B cell (primary cell): Measurements from ENCODE around the gene BPIFB1. TPM values are rescaled to one million over a fixed set of nuclear protein-coding genes. Genes with fewer than 3 reads are reported as not detected.

Experiments used
- ATAC-seq: fragments of 200-7000 bp; cut with Tn5 transposase; one replicate; pipeline ENCODE4 v1.10.0; 2021; ENCODE audit warnings: low read depth, mild to moderate bottlenecking, moderate number of reproducible peaks, moderate library complexity
- CTCF ChIA-PET: fragments of 350-600 bp; sonication (Branson Sonifier 250); formaldehyde crosslinking; loops from one replicate; lab custom pipeline; 2021; ENCODE audit warnings: antibody characterized with exemption, inconsistent platforms; lab: Charles Lee
- POLR2A ChIA-PET: fragments of 350-600 bp; sonication (Branson Sonifier 250); formaldehyde crosslinking; loops from one replicate; lab custom pipeline; 2021; ENCODE audit warnings: antibody characterized with exemption; lab: Charles Lee
- DNase-seq: peaks from one replicate; pipeline ENCODE4 v3.0.0; 2013
- H2AFZ ChIP-seq: 2 replicates; pipeline ENCODE4 v1.6.1; 2012; ENCODE audit warnings: mild to moderate bottlenecking, low read depth, low read length; ENCODE audit not compliant: insufficient read depth, poor library complexity, severe bottlenecking
- H3K27ac ChIP-seq, 2 donors: 1 replicate in 1 of 2; 2 replicates in 1 of 2; pipeline ENCODE4 v1.5.1; 2012 to 2013; ENCODE audit warnings: low read length in 2 of 2, mild to moderate bottlenecking in 2 of 2, moderate library complexity in 1 of 2
- H3K27me3 ChIP-seq, 4 experiments: fragments of 200-600 bp in 1 of 4; sonication (generic) in 1 of 4; replicated peaks in 1 of 4; 1 replicate in 2 of 4; 2 replicates in 2 of 4; pipeline versions ENCODE4 v1.6.1 to v1.7.0; 2013 to 2016; ENCODE audit warnings: low read length in 3 of 4, mild to moderate bottlenecking in 2 of 4, mixed read lengths in 1 of 4, moderate library complexity in 1 of 4; ENCODE audit not compliant: insufficient read depth in 4 of 4, control insufficient read depth in 3 of 4; ENCODE audit errors: control extremely low read depth in 1 of 4
- H3K36me3 ChIP-seq, 2 experiments: replicated peaks in 1 of 2; 1 replicate in 1 of 2; 2 replicates in 1 of 2; pipeline versions ENCODE4 v1.6.1 to v1.7.1; 2013; ENCODE audit warnings: low read length in 1 of 2; ENCODE audit not compliant: insufficient read depth in 2 of 2, control insufficient read depth in 1 of 2; ENCODE audit errors: control extremely low read depth in 1 of 2, extremely low read depth in 1 of 2
- H3K4me1 ChIP-seq, 2 donors: fragments of 200-600 bp in 1 of 2; sonication (generic) in 1 of 2; 1 replicate in 1 of 2; 2 replicates in 1 of 2; pipeline versions ENCODE4 v1.5.1 to v1.6.1; 2013 to 2017; ENCODE audit warnings: low read length in 2 of 2; ENCODE audit not compliant: control insufficient read depth in 2 of 2, insufficient read depth in 2 of 2
- H3K4me2 ChIP-seq: replicated peaks from 2 replicates; pipeline ENCODE3; 2012; ENCODE audit warnings: mild to moderate bottlenecking, low read depth, low read length; ENCODE audit not compliant: poor library complexity, severe bottlenecking
- H3K4me3 ChIP-seq, 5 experiments: fragments of 200-600 bp in 1 of 5; sonication (generic) in 1 of 5; 1 replicate in 3 of 5; 2 replicates in 2 of 5; pipeline versions ENCODE4 v1.5.1 to v1.7.0; 2011 to 2016; ENCODE audit warnings: low read length in 4 of 5, mild to moderate bottlenecking in 4 of 5, low read depth in 2 of 5, control low read depth in 1 of 5, moderate library complexity in 1 of 5; ENCODE audit not compliant: insufficient read depth in 1 of 5; ENCODE audit errors: control extremely low read depth in 1 of 5, extremely low read depth in 1 of 5
- H3K79me2 ChIP-seq: fragments of 200-600 bp; sonication (generic); one replicate; pipeline ENCODE4 v1.6.0; 2016; ENCODE audit warnings: low read length; ENCODE audit not compliant: control insufficient read depth, insufficient read depth
- H3K9ac ChIP-seq: fragments of 200-600 bp; sonication (generic); 2 replicates; pipeline ENCODE4 v1.6.1; 2017; ENCODE audit warnings: mild to moderate bottlenecking, low read length, moderate library complexity
- H3K9me3 ChIP-seq, 3 donors: one replicate each; pipeline versions ENCODE4 v1.6.1 to v1.7.1; 2013; ENCODE audit warnings: low read length in 2 of 3; ENCODE audit not compliant: control insufficient read depth in 2 of 3, insufficient read depth in 1 of 3; ENCODE audit errors: control extremely low read depth in 1 of 3
- H4K20me1 ChIP-seq: 2 replicates; pipeline ENCODE4 v1.6.0; 2012; ENCODE audit warnings: mild to moderate bottlenecking, low read length; ENCODE audit not compliant: insufficient read depth, control insufficient read depth, poor library complexity, severe bottlenecking
- H3K27ac Mint-ChIP-seq: one replicate; pipeline ENCODE4 v1.8.0; 2021; ENCODE audit warnings: mixed read lengths
- H3K27me3 Mint-ChIP-seq: one replicate; pipeline ENCODE4 v1.8.0; 2021; ENCODE audit warnings: mixed read lengths
- H3K4me1 Mint-ChIP-seq: one replicate; pipeline ENCODE4 v1.8.0; 2021; ENCODE audit warnings: mixed read lengths
- H3K4me3 Mint-ChIP-seq: one replicate; pipeline ENCODE4 v1.8.0; 2021; ENCODE audit warnings: mixed read lengths
- H3K9me3 Mint-ChIP-seq: one replicate; pipeline ENCODE4 v1.8.0; 2022; ENCODE audit warnings: mixed read lengths; ENCODE audit not compliant: insufficient read depth
- EZH2 ChIP-seq: IDR thresholded peaks from 2 replicates; pipeline ENCODE4 v1.6.1; 2012; ENCODE audit warnings: borderline replicate concordance, low read depth, mild to moderate bottlenecking, moderate library complexity, low read length; ENCODE audit not compliant: insufficient read depth, poor library complexity, severe bottlenecking
- WGBS: methylation state at CpG from one replicate; pipeline ENCODE4 v1.1.5; 2013; ENCODE audit warnings: missing lambda C conversion rate; ENCODE audit not compliant: insufficient coverage; 5-methylcytosine and 5-hydroxymethylcytosine counted together
- intact Hi-C: fragments of 100-400 bp; cut with micrococcal nuclease; formaldehyde crosslinking; loops from one replicate; pipeline ENCODE4 v1.10.0; 2022
- polyA plus RNA-seq: library from polyadenylated mRNA; depleted of rRNA; stranded (reverse); fragments of >200 nt; gene quantifications from 2 replicates; pipeline ENCODE4 v1.2.3, GENCODE V29; 2012
- total RNA-seq, 2 donors: library from RNA; stranded (reverse); fragments of 120-200 nt in 1 of 2; gene quantifications; 1 replicate in 1 of 2; 2 replicates in 1 of 2; pipeline versions ENCODE4 v1.2.3 to v1.2.4, GENCODE V29; 2013 to 2022
- TF ChIP-seq, protein P1 (sequence below): fragments of 200-600 bp; IDR thresholded peaks from one replicate; pipeline ENCODE4 v1.8.0; 2022; ENCODE audit warnings: antibody characterized with exemption, mild to moderate bottlenecking

The BPIFB1 gene
- total and polyA plus RNA-seq, 2 donors (not counting 1 experiment from before 2014, with no cell fraction given), result not detected

DNA sequence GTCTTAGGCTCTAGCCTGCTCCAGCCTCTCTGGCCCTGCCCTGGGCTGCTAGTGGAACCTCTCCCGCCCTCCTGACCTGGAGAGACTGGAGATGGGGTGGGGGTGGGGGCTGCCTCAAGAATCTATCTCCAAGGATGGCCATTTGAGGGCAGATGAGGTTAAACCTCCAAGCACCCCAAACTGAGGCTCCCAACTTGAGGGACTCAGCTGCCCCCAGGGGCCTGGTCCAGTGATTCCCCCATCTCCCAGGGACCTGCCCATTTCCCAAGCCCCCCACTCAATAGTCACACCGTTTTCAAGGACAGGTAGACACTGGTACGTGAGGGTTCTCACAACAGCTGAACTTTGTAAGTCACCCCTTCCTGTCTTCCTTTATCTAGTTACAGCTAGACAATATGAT, 7.1 kb upstream of the BPIFB1 start:
- Mint-ChIP-seq H3K27me3 (peaks cover 25% of the 10 kb centered on the region), H3K4me3 (no peak overlapping the region), H3K4me1 (no peaks in the 10 kb centered on the region), H3K9me3 (no peaks in the 10 kb centered on the region), H3K27ac (no peak overlapping the region)
- ChIA-PET CTCF (interaction anchor here (0.6 kb wide), 1 partner anchor 9 kb away, joined by 3 read pairs; no protein-coding TSS in a partner anchor), POLR2A (no interaction called here)
- Histone ChIP-seq H3K36me3 (no peaks in the 10 kb centered on the region), H2AFZ (no peak overlapping the region), H3K4me3 (no peak overlapping the region), H3K27ac (no peak overlapping the region), H3K9ac (no peak overlapping the region), H3K27me3 (no peaks in the 10 kb centered on the region), H3K4me2 (no peak overlapping the region), H3K4me1 (no peaks in the 10 kb centered on the region), H3K79me2 (no peaks in the 10 kb centered on the region), H3K9me3 (no peaks in the 10 kb centered on the region), H4K20me1 (no peaks in the 10 kb centered on the region)
- DNase-seq (no peak), ATAC-seq (no peak)
- no CpG with 5 or more reads among the region's 3 CpGs for WGBS
- TF ChIP-seq, protein P1, sequence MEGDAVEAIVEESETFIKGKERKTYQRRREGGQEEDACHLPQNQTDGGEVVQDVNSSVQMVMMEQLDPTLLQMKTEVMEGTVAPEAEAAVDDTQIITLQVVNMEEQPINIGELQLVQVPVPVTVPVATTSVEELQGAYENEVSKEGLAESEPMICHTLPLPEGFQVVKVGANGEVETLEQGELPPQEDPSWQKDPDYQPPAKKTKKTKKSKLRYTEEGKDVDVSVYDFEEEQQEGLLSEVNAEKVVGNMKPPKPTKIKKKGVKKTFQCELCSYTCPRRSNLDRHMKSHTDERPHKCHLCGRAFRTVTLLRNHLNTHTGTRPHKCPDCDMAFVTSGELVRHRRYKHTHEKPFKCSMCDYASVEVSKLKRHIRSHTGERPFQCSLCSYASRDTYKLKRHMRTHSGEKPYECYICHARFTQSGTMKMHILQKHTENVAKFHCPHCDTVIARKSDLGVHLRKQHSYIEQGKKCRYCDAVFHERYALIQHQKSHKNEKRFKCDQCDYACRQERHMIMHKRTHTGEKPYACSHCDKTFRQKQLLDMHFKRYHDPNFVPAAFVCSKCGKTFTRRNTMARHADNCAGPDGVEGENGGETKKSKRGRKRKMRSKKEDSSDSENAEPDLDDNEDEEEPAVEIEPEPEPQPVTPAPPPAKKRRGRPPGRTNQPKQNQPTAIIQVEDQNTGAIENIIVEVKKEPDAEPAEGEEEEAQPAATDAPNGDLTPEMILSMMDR, result no peak
- no peak for TF ChIP-seq EZH2
- intact Hi-C loops, result no loop called here

DNA sequence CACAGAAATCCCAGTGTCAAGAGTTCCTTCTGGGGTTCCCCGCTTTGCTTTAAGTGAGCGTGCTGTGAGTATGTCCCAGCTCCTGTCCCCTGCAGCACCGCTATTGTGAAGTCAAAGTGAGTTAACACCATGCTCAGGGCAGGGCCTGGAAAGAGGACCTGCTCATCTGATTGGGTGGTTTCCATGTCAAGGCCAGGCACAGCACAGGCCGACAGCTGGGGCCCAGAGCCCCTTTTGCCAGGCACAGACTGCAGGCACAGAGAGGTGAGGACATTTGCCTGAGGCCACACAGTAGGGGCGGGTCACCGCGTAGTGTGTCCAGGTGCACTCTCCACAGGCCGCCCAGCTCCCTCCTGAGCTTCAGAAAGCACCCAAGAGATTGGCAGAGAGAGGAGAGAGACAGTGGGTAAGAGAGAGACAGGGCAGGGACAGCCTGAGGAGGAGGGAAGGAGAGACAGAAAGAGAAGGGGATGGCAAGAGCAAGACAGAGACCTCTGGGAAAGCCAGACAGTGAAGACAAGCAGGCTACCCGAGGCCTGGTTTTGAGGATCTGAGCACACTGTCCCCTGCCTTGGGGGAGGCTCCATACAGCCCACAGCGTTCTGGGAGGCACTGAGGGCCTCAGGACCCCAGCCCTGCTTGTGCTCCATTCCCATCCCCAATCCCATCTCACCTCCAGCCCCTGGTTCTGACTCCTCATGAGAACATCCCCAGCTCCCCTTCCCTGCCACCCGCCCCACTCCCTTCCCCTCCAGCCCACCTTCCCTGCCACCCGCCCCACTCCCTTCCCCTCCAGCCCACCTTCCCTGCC, 6.5 kb upstream of the BPIFB1 start:
- Histone ChIP-seq H2AFZ (no peak overlapping the region), H4K20me1 (no peaks in the 10 kb centered on the region), H3K4me2 (no peak overlapping the region), H3K4me3 (no peak overlapping the region), H3K4me1 (no peaks in the 10 kb centered on the region), H3K9me3 (no peaks in the 10 kb centered on the region), H3K36me3 (no peaks in the 10 kb centered on the region), H3K27ac (no peak overlapping the region), H3K9ac (no peak overlapping the region), H3K27me3 (no peaks in the 10 kb centered on the region), H3K79me2 (no peaks in the 10 kb centered on the region)
- WGBS, result 83% methylated on average over 10 of the region's 12 CpGs
- TF ChIP-seq, protein P1, result no peak
- TF ChIP-seq EZH2, result no peak
- DNase-seq, result no peak
- ATAC-seq, result no peak
- ChIA-PET CTCF (interaction anchor here (0.6 kb wide), 1 partner anchor 8 kb away, joined by 3 read pairs; no protein-coding TSS in a partner anchor), POLR2A (no interaction called here)
- peaks cover 20% of the 10 kb centered on the region for H3K27me3 Mint-ChIP-seq
- H3K27ac Mint-ChIP-seq, result no peak overlapping the region
- H3K4me3 Mint-ChIP-seq, result no peak overlapping the region
- no peaks in the 10 kb centered on the region for H3K4me1 Mint-ChIP-seq
- no peaks in the 10 kb centered on the region for H3K9me3 Mint-ChIP-seq
- intact Hi-C loops, result no loop called here
